ENCODE data around the gene PSMD3.
"Not testable (repeated sequence)": the region's sequence is repeated elsewhere in the genome, so short reads cannot be mapped to it uniquely, and the experiment has no call there.

The PSMD3 gene

GRCh38 chr17:39999067-39999466 is 18.5 kb downstream of the PSMD3 start:
- DNase-seq = no peak

- DNase-seq = no peak
These were observed 19.6 kb downstream of the PSMD3 start for GRCh38 chr17:40000161-40000560.

GRCh38 chr17:40001335-40001734 is 20.7 kb downstream of the PSMD3 start:
- not testable (repeated sequence) for DNase-seq

GRCh38 chr17:40004072-40004471 is 23.5 kb downstream of the PSMD3 start:
- DNase-seq = no peak

- no peak for DNase-seq
These were observed 24.1 kb downstream of the PSMD3 start for GRCh38 chr17:40004712-40005111.

- no peak for DNase-seq
These were observed 24.9 kb downstream of the PSMD3 start for GRCh38 chr17:40005520-40005919.

- not testable (repeated sequence) for DNase-seq
These were observed 30.4 kb downstream of the PSMD3 start for GRCh38 chr17:40010946-40011500.

GRCh38 chr17:40012017-40012647 is 31.5 kb downstream of the PSMD3 start:
- not testable (repeated sequence) for DNase-seq

GRCh38 chr17:40014375-40014980 is 33.9 kb downstream of the PSMD3 start:
- DNase-seq = no peak

GRCh38 chr17:40015005-40015997 is 34.7 kb downstream of the PSMD3 start, which contains the start of gene CSF3:
CSF3 (plus strand) TSS chr17:40015440; CDS start chr17:40015475, 35 bp downstream.
- no peak for DNase-seq

GRCh38 chr17:40015998-40016985 is 35.7 kb downstream of the PSMD3 start:
- DNase-seq = no peak

GRCh38 chr17:40017422-40018080 is 36.9 kb downstream of the PSMD3 start:
- DNase-seq = no peak

GRCh38 chr17:40018211-40019121 is 37.9 kb downstream of the PSMD3 start:
- no peak for DNase-seq

- DNase-seq = no peak
These were observed 38.8 kb downstream of the PSMD3 start for GRCh38 chr17:40019140-40019991.

- no peak for DNase-seq
These were observed 39.5 kb downstream of the PSMD3 start for GRCh38 chr17:40020146-40020545.

- no peak for DNase-seq
These were observed 40.9 kb downstream of the PSMD3 start for GRCh38 chr17:40021451-40021971.

- DNase-seq = no peak
These were observed 41.9 kb downstream of the PSMD3 start for GRCh38 chr17:40022497-40022896.

GRCh38 chr17:40022961-40023541 is 42.4 kb downstream of the PSMD3 start:
- no peak for DNase-seq
